ENCODE measurements around the gene BCL3. TPM values are rescaled to one million over a fixed set of nuclear protein-coding genes. Genes with fewer than 3 reads are reported as not detected.
A peak's percentile ranks its signal among the peaks of the same experiment; 100 is the strongest.
"Not testable (repeated sequence)": the region's sequence is repeated elsewhere in the genome, so short reads cannot be mapped to it uniquely, and the experiment has no call there.

The BCL3 gene
- total RNA-seq, 6 experiments from 2014 or later: 24.1 to 95.6 (median 31.3) TPM

GRCh38 chr19:44770550-44771257 lies 22.2 kb downstream of the BCL3 start:
- Histone ChIP-seq H3K4me3 (no peak overlapping the region), H3K27ac (no peak overlapping the region), H3K4me1 (peaks cover 0 to 28% (median 13%) of the 10 kb centered on the region in 4 donors), H3K9me3 (no peaks in the 10 kb centered on the region), H3K27me3 (no peaks in the 10 kb centered on the region), H3K36me3 (no peaks in the 10 kb centered on the region)
- TF ChIP-seq POLR2A (IDR thresholded peaks at IDR 0.05) (no peak), CTCF (IDR thresholded peaks at IDR 0.05) (peak; percentile 81 to 91 (median 86))
- WGBS (ENCODE audit: insufficient coverage, low coverage, low lambda C conversion rate, missing lambda C conversion rate): 20% methylated on average over 13 of the region's 15 CpGs
- peak; percentile 89 to 99 (median 95) for ATAC-seq
- DNase-seq: peak; percentile 96 to 97 (median 96)
- intact Hi-C loops (cut with DNase I): loop anchor here in 1 of 2 donors (5.0 kb wide), 1 partner anchor 48 kb away; no protein-coding TSS in a partner anchor

- WGBS (ENCODE audit: insufficient coverage, low coverage, low lambda C conversion rate, missing lambda C conversion rate): 87% methylated on average over 15 of the region's 18 CpGs
- ATAC-seq, H3K27ac ChIP-seq: not testable (repeated sequence)
Observed at GRCh38 chr19:44772144-44772543, 23.6 kb downstream of the BCL3 start.

GRCh38 chr19:44772959-44773358 lies 24.5 kb downstream of the BCL3 start:
- DNase-seq: no peak
- H3K27me3 ChIP-seq: no peaks in the 10 kb centered on the region
- peaks cover 0 to 38% (median 14%) of the 10 kb centered on the region in 4 donors for H3K4me1 ChIP-seq
- no peak for TF ChIP-seq CTCF (IDR thresholded peaks at IDR 0.05)
- no peak for ATAC-seq
- peak overlapping the region in 2 of 3 donors; percentile 83 to 90 for H3K27ac ChIP-seq
- no peak overlapping the region for H3K4me3 ChIP-seq
- intact Hi-C loops (cut with DNase I): loop anchor here in 1 of 2 donors (5.0 kb wide), 1 partner anchor 51 kb away; no protein-coding TSS in a partner anchor
- WGBS (ENCODE audit: insufficient coverage, low coverage, low lambda C conversion rate, missing lambda C conversion rate): 67% methylated on average over 3 of the region's 3 CpGs
- no peaks in the 10 kb centered on the region for H3K36me3 ChIP-seq
- no peaks in the 10 kb centered on the region for H3K9me3 ChIP-seq

More at GRCh38 chr19:44772144-44772543, 23.6 kb downstream of the BCL3 start:
- H3K4me1 ChIP-seq: peaks cover 0 to 33% (median 14%) of the 10 kb centered on the region in 4 donors
- not testable (repeated sequence) for DNase-seq, H3K36me3 ChIP-seq, H3K4me3 ChIP-seq, H3K27me3 ChIP-seq, H3K9me3 ChIP-seq
- intact Hi-C loops (cut with DNase I): loop anchor here in 1 of 2 donors (5.0 kb wide), 1 partner anchor 50 kb away; no protein-coding TSS in a partner anchor

GRCh38 chr19:44775676-44776240 lies 27.2 kb downstream of the BCL3 start:
- peak in 1 of 4 donors; percentile 5 for ATAC-seq
- Histone ChIP-seq H3K36me3 (peaks cover 0 to under 1% (median 0%) of the 10 kb centered on the region in 4 donors), H3K4me1 (peaks cover 0 to 38% (median 16%) of the 10 kb centered on the region in 4 donors), H3K4me3 (no peak overlapping the region), H3K27me3 (no peaks in the 10 kb centered on the region), H3K27ac (peak overlapping the region in 2 of 3 donors; percentile 83 to 90), H3K9me3 (no peaks in the 10 kb centered on the region)
- DNase-seq: no peak
- intact Hi-C loops (cut with DNase I): no loop called here
- TF ChIP-seq CTCF (IDR thresholded peaks at IDR 0.05): no peak
- no peak for TF ChIP-seq POLR2A (IDR thresholded peaks at IDR 0.05)
- WGBS (ENCODE audit: insufficient coverage, low coverage, low lambda C conversion rate, missing lambda C conversion rate): 25% methylated on average over 6 of the region's 6 CpGs
